HL-60 (cell line): Measurements from ENCODE around the gene NKAIN1.

Source experiments
- DNase-seq, 2 experiments: peaks; one replicate each; pipeline ENCODE4 v3.0.0-alpha.2; 2010 to 2020; ENCODE audit warnings: low read depth in 1 of 2, low spot score in 1 of 2
- H3K27ac ChIP-seq: fragments of 250-450 bp; sonication (Bioruptor Pico); replicated peaks from 2 replicates; pipeline ENCODE4 v1.5.1; 2020; ENCODE audit warnings: mild to moderate bottlenecking, moderate library complexity
- H3K27me3 ChIP-seq: fragments of 250-450 bp; sonication (Bioruptor Pico); 2 replicates; pipeline ENCODE4 v1.5.1; 2021; ENCODE audit warnings: mild to moderate bottlenecking, moderate library complexity; ENCODE audit not compliant: insufficient read depth, poor library complexity, severe bottlenecking
- H3K4me3 ChIP-seq: replicated peaks from 2 replicates; pipeline ENCODE4 v1.5.1; 2011; ENCODE audit warnings: mild to moderate bottlenecking, control low read depth, low read length; ENCODE audit not compliant: insufficient read depth
- CTCF ChIP-seq: IDR thresholded peaks from one replicate; pipeline ENCODE4 v1.5.1; 2011; ENCODE audit warnings: low read length, control low read depth, inconsistent platforms; ENCODE audit not compliant: insufficient read depth
- GABPA ChIP-seq: IDR thresholded peaks from 2 replicates; pipeline ENCODE4 v1.6.1; 2012; ENCODE audit warnings: low read depth
- POLR2AphosphoS5 ChIP-seq: IDR thresholded peaks from 2 replicates; pipeline ENCODE4 v1.6.1; 2012; ENCODE audit warnings: low read depth
- REST ChIP-seq: IDR thresholded peaks from 2 replicates; pipeline ENCODE4 v1.6.1; 2012; ENCODE audit warnings: low read depth; ENCODE audit not compliant: insufficient replicate concordance
- SPI1 ChIP-seq: IDR thresholded peaks from 2 replicates; pipeline ENCODE4 v1.6.1; 2012; ENCODE audit warnings: low read depth, mild to moderate bottlenecking, borderline replicate concordance

NKAIN1 gene

GRCh38 chr1:31228986-31229385 lies 10.7 kb downstream of the NKAIN1 start:
- TF ChIP-seq CTCF (no peak), REST (no peak), POLR2AphosphoS5 (no peak), SPI1 (no peak), GABPA (no peak)
- Histone ChIP-seq H3K4me3 (no peak overlapping the region), H3K27ac (no peak overlapping the region), H3K27me3 (no peaks in the 10 kb centered on the region)
- no peak for DNase-seq

GRCh38 chr1:31227891-31228568 lies 11.7 kb downstream of the NKAIN1 start:
- no peak for TF ChIP-seq SPI1
- TF ChIP-seq GABPA = no peak
- TF ChIP-seq POLR2AphosphoS5 = no peak
- TF ChIP-seq CTCF = no peak
- TF ChIP-seq REST = no peak
- H3K27me3 ChIP-seq = no peaks in the 10 kb centered on the region
- H3K4me3 ChIP-seq = no peak overlapping the region
- no peak overlapping the region for H3K27ac ChIP-seq
- DNase-seq = no peak

- TF ChIP-seq REST (no peak), GABPA (no peak), POLR2AphosphoS5 (no peak), CTCF (no peak), SPI1 (no peak)
- Histone ChIP-seq H3K27me3 (no peaks in the 10 kb centered on the region), H3K27ac (no peak overlapping the region), H3K4me3 (no peak overlapping the region)
- DNase-seq = no peak
These were observed 15.6 kb downstream of the NKAIN1 start for GRCh38 chr1:31224068-31224467.
